GM21447 (cell line): ENCODE data around the gene LGR4.
"Not testable (repeated sequence)": the region's sequence is repeated elsewhere in the genome, so short reads cannot be mapped to it uniquely, and the experiment has no call there.

ENCODE experiments used
- ATAC-seq: cut with Tn5 transposase; IDR thresholded peaks from one replicate; pipeline ENCODE4 v1.9.1; 2021; ENCODE audit not compliant: unreplicated experiment

LGR4 gene

GRCh38 chr11:27459191-27459590 is 13.4 kb downstream of the LGR4 start:
- no peak for ATAC-seq

GRCh38 chr11:27458182-27458581 is 14.4 kb downstream of the LGR4 start:
- no peak for ATAC-seq

- no peak for ATAC-seq
These were observed 15.7 kb downstream of the LGR4 start for GRCh38 chr11:27456795-27457329.

- ATAC-seq: no peak
These were observed 16.3 kb downstream of the LGR4 start for GRCh38 chr11:27456140-27456794.

- no peak for ATAC-seq
These were observed 16.9 kb downstream of the LGR4 start for GRCh38 chr11:27455667-27456066.

- no peak for ATAC-seq
These were observed 18.9 kb downstream of the LGR4 start for GRCh38 chr11:27453701-27454100.

GRCh38 chr11:27452147-27452546 is 20.4 kb downstream of the LGR4 start:
- ATAC-seq: no peak

- no peak for ATAC-seq
These were observed 21.2 kb downstream of the LGR4 start for GRCh38 chr11:27451244-27451965.

- ATAC-seq: not testable (repeated sequence)
These were observed 24.4 kb downstream of the LGR4 start for GRCh38 chr11:27448184-27448540.

GRCh38 chr11:27447288-27448183 is 25.1 kb downstream of the LGR4 start:
- no peak for ATAC-seq

GRCh38 chr11:27445625-27446024 is 27.0 kb downstream of the LGR4 start:
- no peak for ATAC-seq

GRCh38 chr11:27444801-27445215 is 27.8 kb downstream of the LGR4 start:
- no peak for ATAC-seq

GRCh38 chr11:27443746-27444507 is 28.7 kb downstream of the LGR4 start:
- ATAC-seq: no peak

- ATAC-seq: no peak
These were observed 29.4 kb downstream of the LGR4 start for GRCh38 chr11:27443227-27443626.

- no peak for ATAC-seq
These were observed 32.5 kb downstream of the LGR4 start for GRCh38 chr11:27440090-27440489.

- ATAC-seq: no peak
These were observed 34.0 kb downstream of the LGR4 start for GRCh38 chr11:27438595-27438981.

- ATAC-seq: no peak
These were observed 34.6 kb downstream of the LGR4 start for GRCh38 chr11:27437829-27438594.

- ATAC-seq: no peak
These were observed 35.7 kb downstream of the LGR4 start for GRCh38 chr11:27436916-27437315.

GRCh38 chr11:27433742-27434141 is 38.8 kb downstream of the LGR4 start:
- ATAC-seq: no peak

- ATAC-seq: no peak
These were observed 40.8 kb downstream of the LGR4 start for GRCh38 chr11:27431808-27432207.
